HEK293T (cell line): Measurements from ENCODE around the gene CACNA1C.

ENCODE experiments used
- BHLHE40 ChIP-seq: fragments of 450-650 bp; IDR thresholded peaks from 2 replicates; pipeline ENCODE4 v1.6.1; 2016; ENCODE audit warnings: mild to moderate bottlenecking, moderate library complexity, borderline replicate concordance
- CTBP1 ChIP-seq: fragments of 450-650 bp; IDR thresholded peaks from 2 replicates; pipeline ENCODE4 v1.6.1; 2016; ENCODE audit warnings: borderline replicate concordance

- no peak for TF ChIP-seq CTBP1
- no peak for TF ChIP-seq BHLHE40
These were observed 103.5 kb downstream of the CACNA1C start for GRCh38 chr12:2156333-2156732.
